K562 (cell line): ENCODE measurements around the gene IL17RC. TPM values are rescaled to one million over a fixed set of nuclear protein-coding genes. Genes with fewer than 3 reads are reported as not detected.
A peak's percentile ranks its signal among the peaks of the same experiment; 100 is the strongest.

Experiments
- ATF6 ChIP-seq: sonication (generic); formaldehyde crosslinking; IDR thresholded peaks from 2 replicates; pipeline ENCODE4 v1.4.0; 2020; ENCODE audit warnings: mild to moderate bottlenecking, missing genetic modification reagents
- CBX3 ChIP-seq, 2 experiments: IDR thresholded peaks; 1 replicate in 1 of 2; 2 replicates in 1 of 2; pipeline ENCODE4 v1.6.1; 2012; ENCODE audit warnings: inconsistent platforms in 2 of 2, low read length in 2 of 2, borderline replicate concordance in 1 of 2, control low read depth in 1 of 2
- CEBPB ChIP-seq: fragments of 450-650 bp; IDR thresholded peaks from 2 replicates; pipeline ENCODE4 v1.6.1; 2016; ENCODE audit warnings: missing genetic modification characterization, missing compliant biosample characterization
- EWSR1 ChIP-seq: fragments of 450-650 bp; IDR thresholded peaks from 2 replicates; pipeline ENCODE4 v1.6.1; 2018; ENCODE audit warnings: borderline replicate concordance, mild to moderate bottlenecking, low read depth, moderate library complexity; ENCODE audit not compliant: partially characterized antibody
- MYC ChIP-seq, 2 experiments: fragments of 250-450 bp in 1 of 2; sonication (Bioruptor Pico) in 1 of 2; IDR thresholded peaks; 2 replicates each; pipeline versions ENCODE4 v1.5.1 to v1.6.1; 2012 to 2021; ENCODE audit warnings: low read depth in 2 of 2, borderline replicate concordance in 1 of 2, improper control_type of control experiment in 1 of 2, low read length in 1 of 2, mild to moderate bottlenecking in 1 of 2, moderate library complexity in 1 of 2
- NFE2 ChIP-seq: IDR thresholded peaks from 2 replicates; pipeline ENCODE4 v1.6.1; 2014; ENCODE audit warnings: antibody characterized with exemption, low read depth
- RBFOX2 ChIP-seq: fragments of 200-400 bp; formaldehyde crosslinking; IDR thresholded peaks from 2 replicates; pipeline ENCODE4 v1.6.1; 2017; ENCODE audit warnings: low read depth, mild to moderate bottlenecking, low read length, moderate library complexity
- RBM17 ChIP-seq: fragments of 200-400 bp; formaldehyde crosslinking; IDR thresholded peaks from 2 replicates; pipeline ENCODE4 v1.6.1; 2017; ENCODE audit warnings: low read depth, mild to moderate bottlenecking, low read length, borderline replicate concordance
- REST ChIP-seq, 2 experiments: fragments of 450-650 bp; formaldehyde crosslinking in 1 of 2; IDR thresholded peaks; 2 replicates each; pipeline versions ENCODE4 v1.4.0 to v1.6.1; 2014 to 2020; ENCODE audit warnings: mild to moderate bottlenecking in 2 of 2, borderline replicate concordance in 1 of 2, low read depth in 1 of 2
- SMARCA4 ChIP-seq: fragments of 450-650 bp; IDR thresholded peaks from 2 replicates; pipeline ENCODE4 v1.6.1; 2016
- SMARCC2 ChIP-seq: fragments of 450-650 bp; IDR thresholded peaks from 2 replicates; pipeline ENCODE4 v1.6.1; 2017; ENCODE audit warnings: antibody characterized with exemption, moderate library complexity, mild to moderate bottlenecking, low read depth
- ZBTB7A ChIP-seq: IDR thresholded peaks from 2 replicates; pipeline ENCODE4 v1.6.1; 2011; ENCODE audit warnings: low read depth, mild to moderate bottlenecking, low read length, moderate library complexity, borderline replicate concordance; ENCODE audit not compliant: control insufficient read depth
- ZNF165 ChIP-seq: fragments of 250-450 bp; sonication (Bioruptor Pico); IDR thresholded peaks from 2 replicates; pipeline ENCODE4 v1.4.0; 2020; ENCODE audit warnings: borderline replicate concordance
- ZNF24 ChIP-seq: fragments of 450-650 bp; IDR thresholded peaks from 2 replicates; pipeline ENCODE4 v1.6.1; 2016
- polyA plus RNA-seq, 8 experiments: library from polyadenylated mRNA; depleted of rRNA in 4 of 8; stranded (reverse) in 5 of 8; unstranded in 3 of 8; fragments of >200 nt; fragmentation: Nextera tagmentation in 2 of 8; fragmentation: Illumina TruSeq in 1 of 8; extraction: Ambion mirVana in 2 of 8; extraction: Trizol in 1 of 8; gene quantifications; 2 replicates each; pipeline versions ENCODE4 v1.2.1 to v1.2.3, GENCODE V29; 2011 to 2014; ENCODE audit warnings: inconsistent platforms in 1 of 8, missing spikeins in 1 of 8
- total RNA-seq, 7 experiments: library from RNA; depleted of rRNA in 6 of 7; stranded (reverse); fragments of >200 nt in 6 of 7; fragmentation: Illumina TruSeq in 2 of 7; extraction: Trizol in 2 of 7; gene quantifications; 2 replicates each; pipeline versions ENCODE4 v1.2.1 to v1.2.3, GENCODE V29; 2011 to 2021; ENCODE audit warnings: low replicate concordance in 1 of 7
- TF ChIP-seq, protein P1 (sequence below): IDR thresholded peaks from 2 replicates; pipeline ENCODE4 v1.6.1; 2012; ENCODE audit warnings: low read depth, low read length, improper control_type of control experiment, borderline replicate concordance

The IL17RC gene
- total and polyA plus RNA-seq, 9 of the 15 experiments (the other 6 are each of a cell fraction or from before 2014, with no cell fraction given): 0.15 to 11.4 (median 7.1) TPM; not detected in 1

- TF ChIP-seq REST (IDR thresholded peaks at IDR 0.05; ENCODE audit: borderline replicate concordance) (peak; percentile 13; the same call in 1 of the 2 replicates), REST (CRISPR knock-in tag; IDR thresholded peaks at IDR 0.05; ENCODE audit: low read depth) (no peak), SMARCC2 (no peak), RBM17 (no peak), ATF6 (CRISPR knock-in tag) (no peak), CBX3 (IDR thresholded peaks at IDR 0.05; ENCODE audit: borderline replicate concordance in 1 of 2, low read length in 2 of 2) (peak in 1 of 2 experiments; percentile 65; a peak in 1 of 3 replicates), ZNF24 (0 out of 2 replicates have a peak, but pooled peaks have one; percentile 20), EWSR1 (no peak), NFE2 (no peak), ZNF165 (CRISPR knock-in tag) (no peak), CEBPB (tag) (no peak), RBFOX2 (no peak), ZBTB7A (no peak), MYC (IDR thresholded peaks at IDR 0.05; ENCODE audit: low read depth, low read length) (no peak), MYC (CRISPR knock-in tag; IDR thresholded peaks at IDR 0.05; ENCODE audit: borderline replicate concordance, low read depth) (no peak), SMARCA4 (no peak)
- TF ChIP-seq, protein P1, sequence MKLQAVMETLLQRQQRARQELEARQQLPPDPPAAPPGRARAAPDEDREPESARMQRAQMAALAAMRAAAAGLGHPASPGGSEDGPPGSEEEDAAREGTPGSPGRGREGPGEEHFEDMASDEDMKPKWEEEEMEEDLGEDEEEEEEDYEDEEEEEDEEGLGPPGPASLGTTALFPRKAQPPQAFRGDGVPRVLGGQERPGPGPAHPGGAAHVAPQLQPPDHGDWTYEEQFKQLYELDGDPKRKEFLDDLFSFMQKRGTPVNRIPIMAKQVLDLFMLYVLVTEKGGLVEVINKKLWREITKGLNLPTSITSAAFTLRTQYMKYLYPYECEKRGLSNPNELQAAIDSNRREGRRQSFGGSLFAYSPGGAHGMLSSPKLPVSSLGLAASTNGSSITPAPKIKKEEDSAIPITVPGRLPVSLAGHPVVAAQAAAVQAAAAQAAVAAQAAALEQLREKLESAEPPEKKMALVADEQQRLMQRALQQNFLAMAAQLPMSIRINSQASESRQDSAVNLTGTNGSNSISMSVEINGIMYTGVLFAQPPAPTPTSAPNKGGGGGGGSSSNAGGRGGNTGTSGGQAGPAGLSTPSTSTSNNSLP: no peak
These were observed 14.0 kb downstream of the IL17RC start (continued) for GRCh38 chr3:9930804-9931418.
